K562 (cell line): Measurements from ENCODE around the gene CPPED1. TPM values are rescaled to one million over a fixed set of nuclear protein-coding genes. Genes with fewer than 3 reads are reported as not detected.

Experiments used
- ATAC-seq: fragments of 200-7000 bp; cut with Tn5 transposase; 3 replicates; pipeline ENCODE4 v1.9.1; 2020; ENCODE audit warnings: moderate library complexity
- BruUV-seq: library from RNA; stranded (reverse); fragments of 400-500 nt; replicated peaks from 2 replicates; lab custom pipeline; 2021; lab: Mats Ljungman, UMichigan
- CTCF ChIA-PET: fragments of 300-600 bp; formaldehyde crosslinking; extraction: SDS; loops from one replicate; lab custom pipeline; 2021; ENCODE audit warnings: low intra/inter-chr PET ratio; lab: Yijun Ruan, JAX
- POLR2A ChIA-PET: fragments of 300-600, 350-650 bp; sonication (Branson Sonifier 250); formaldehyde crosslinking; extraction: SDS; loops from one replicate; lab custom pipeline; 2021; ENCODE audit warnings: antibody characterized with exemption, inconsistent platforms; lab: Yijun Ruan, JAX
- DNase-seq, 4 experiments: peaks; one replicate each; pipeline versions ENCODE4 v3.0.0 to v3.0.0-alpha.2; 2011 to 2018; ENCODE audit warnings: low spot score in 3 of 4, mixed read lengths in 3 of 4; ENCODE audit errors: extremely low read depth in 1 of 4
- FAIRE-seq: peaks from 2 replicates; lab custom pipeline; 2011; peaks lifted over from hg19 to GRCh38; lab: Jason Lieb, UNC
- H2AFZ ChIP-seq: 2 replicates; pipeline ENCODE4 v1.6.0; 2011; ENCODE audit warnings: low read depth, low read length, control low read depth, inconsistent platforms
- H3K27ac ChIP-seq: fragments of 200-600 bp; 3 replicates; pipeline ENCODE4 v1.8.0; 2011; ENCODE audit warnings: low read depth, mild to moderate bottlenecking, control low read depth, inconsistent platforms, low read length, moderate library complexity, mixed read lengths; ENCODE audit errors: extremely low read depth
- H3K27me3 ChIP-seq, 2 experiments: fragments of 300-600 bp in 1 of 2; 2 replicates in 1 of 2; 3 replicates in 1 of 2; pipeline versions ENCODE4 v1.6.0 to v1.8.0; 2011; ENCODE audit warnings: inconsistent platforms in 2 of 2, low read length in 2 of 2, mild to moderate bottlenecking in 1 of 2, mixed read lengths in 1 of 2, moderate library complexity in 1 of 2; ENCODE audit not compliant: control insufficient read depth in 2 of 2, insufficient read depth in 2 of 2
- H3K36me3 ChIP-seq: fragments of 300-600 bp; 3 replicates; pipeline ENCODE4 v1.8.0; 2011; ENCODE audit warnings: mild to moderate bottlenecking, low read length, inconsistent platforms; ENCODE audit not compliant: control insufficient read depth, insufficient read depth
- H3K4me1 ChIP-seq, 2 experiments: fragments of 200-600 bp in 1 of 2; replicated peaks in 1 of 2; 2 replicates in 1 of 2; 3 replicates in 1 of 2; pipeline versions ENCODE4 v1.5.1 to v1.8.0; 2011; ENCODE audit warnings: inconsistent platforms in 2 of 2, low read length in 2 of 2, mild to moderate bottlenecking in 1 of 2, mixed read lengths in 1 of 2, moderate library complexity in 1 of 2; ENCODE audit not compliant: control insufficient read depth in 2 of 2, insufficient read depth in 2 of 2
- H3K4me2 ChIP-seq: 2 replicates; pipeline ENCODE4 v1.6.1; 2011; ENCODE audit warnings: low read length, control low read depth, inconsistent platforms, mixed read lengths; ENCODE audit not compliant: insufficient read depth
- H3K4me3 ChIP-seq: fragments of 200-600 bp; sonication (generic), shearing (Covaris generic); 2 replicates; pipeline ENCODE4 v1.5.1; 2016; ENCODE audit warnings: control low read depth, inconsistent platforms
- H3K79me2 ChIP-seq: fragments of 200-600 bp; 3 replicates; pipeline ENCODE4 v1.8.0; 2011; ENCODE audit warnings: low read length, inconsistent platforms; ENCODE audit not compliant: control insufficient read depth, insufficient read depth
- H3K9ac ChIP-seq, 2 experiments: 2 replicates each; pipeline versions ENCODE4 v1.6.0 to v1.6.1; 2011; ENCODE audit warnings: low read depth in 2 of 2, low read length in 2 of 2, control low read depth in 1 of 2, inconsistent platforms in 1 of 2, mild to moderate bottlenecking in 1 of 2, mixed read lengths in 1 of 2; ENCODE audit not compliant: insufficient read depth in 1 of 2
- H3K9me1 ChIP-seq: one replicate; pipeline ENCODE4 v1.6.0; 2011; ENCODE audit warnings: inconsistent platforms, mild to moderate bottlenecking, low read length, moderate library complexity; ENCODE audit not compliant: control insufficient read depth, insufficient read depth
- H3K9me3 ChIP-seq: replicated peaks from 2 replicates; pipeline ENCODE4 v1.5.1; 2011; ENCODE audit warnings: low read depth, low read length, inconsistent platforms; ENCODE audit not compliant: control insufficient read depth, insufficient read depth
- H4K20me1 ChIP-seq: replicated peaks from 2 replicates; pipeline ENCODE4 v1.6.1; 2011; ENCODE audit warnings: low read length, inconsistent platforms, mixed read lengths; ENCODE audit not compliant: control insufficient read depth, insufficient read depth
- CREBBP ChIP-seq: IDR thresholded peaks from one replicate; pipeline ENCODE4 v1.6.1; 2012; ENCODE audit warnings: low read depth, mild to moderate bottlenecking, control low read depth, inconsistent platforms, low read length
- NRF1 ChIP-seq, 2 experiments: fragments of 450-650 bp; IDR thresholded peaks in 1 of 2; conservative IDR thresholded peaks in 1 of 2; 2 replicates each; pipeline ENCODE4 v1.6.1; 2014; ENCODE audit warnings: mild to moderate bottlenecking in 2 of 2
- SNIP1 ChIP-seq: fragments of 450-650 bp; IDR thresholded peaks from 2 replicates; pipeline ENCODE4 v1.7.1; 2017; ENCODE audit warnings: low read depth, mild to moderate bottlenecking
- WGBS: fragments of 100-300 bp; shearing (Covaris generic); methylation state at CpG from one replicate; pipeline ENCODE4 v1.1.6; 2016; ENCODE audit warnings: low coverage, mixed read lengths; ENCODE audit not compliant: insufficient coverage; ENCODE audit errors: missing lambda C conversion rate; 5-methylcytosine and 5-hydroxymethylcytosine counted together
- in situ Hi-C: fragments of 300-500 bp; cut with MboI; formaldehyde crosslinking; loops from 4 replicates; pipeline ENCODE4 v1.15.0; 2018; ENCODE audit warnings: inconsistent platforms, mixed read lengths
- intact Hi-C: fragments of 100-400 bp; cut with micrococcal nuclease; formaldehyde crosslinking; loops from 2 replicates; pipeline ENCODE4 v1.14.2; 2022
- polyA plus RNA-seq, 8 experiments: library from polyadenylated mRNA; depleted of rRNA in 4 of 8; stranded (reverse) in 5 of 8; unstranded in 3 of 8; fragments of >200 nt; fragmentation: Nextera tagmentation in 2 of 8; fragmentation: Illumina TruSeq in 1 of 8; extraction: Ambion mirVana in 2 of 8; extraction: Trizol in 1 of 8; gene quantifications; 2 replicates each; pipeline versions ENCODE4 v1.2.1 to v1.2.3, GENCODE V29; 2011 to 2014; ENCODE audit warnings: inconsistent platforms in 1 of 8, missing spikeins in 1 of 8
- total RNA-seq, 7 experiments: library from RNA; depleted of rRNA in 6 of 7; stranded (reverse); fragments of >200 nt in 6 of 7; fragmentation: Illumina TruSeq in 2 of 7; extraction: Trizol in 2 of 7; gene quantifications; 2 replicates each; pipeline versions ENCODE4 v1.2.1 to v1.2.3, GENCODE V29; 2011 to 2021; ENCODE audit warnings: low replicate concordance in 1 of 7
- TF ChIP-seq, protein P1 (sequence below): IDR thresholded peaks from 3 replicates; pipeline ENCODE4 v1.6.1; 2011; ENCODE audit warnings: borderline replicate concordance, mild to moderate bottlenecking, moderate library complexity; ENCODE audit not compliant: insufficient read length; ENCODE audit errors: extremely low read depth
- TF ChIP-seq, protein P2 (sequence below): sonication (generic); formaldehyde crosslinking; IDR thresholded peaks from 2 replicates; pipeline ENCODE4 v1.8.1; 2023; ENCODE audit warnings: missing genetic modification reagents, mild to moderate bottlenecking, borderline replicate concordance

CPPED1 gene
- total and polyA plus RNA-seq, 9 of the 15 experiments (the other 6 are each of a cell fraction or from before 2014, with no cell fraction given): 7.5 to 25.7 (median 16.9) TPM

DNA sequence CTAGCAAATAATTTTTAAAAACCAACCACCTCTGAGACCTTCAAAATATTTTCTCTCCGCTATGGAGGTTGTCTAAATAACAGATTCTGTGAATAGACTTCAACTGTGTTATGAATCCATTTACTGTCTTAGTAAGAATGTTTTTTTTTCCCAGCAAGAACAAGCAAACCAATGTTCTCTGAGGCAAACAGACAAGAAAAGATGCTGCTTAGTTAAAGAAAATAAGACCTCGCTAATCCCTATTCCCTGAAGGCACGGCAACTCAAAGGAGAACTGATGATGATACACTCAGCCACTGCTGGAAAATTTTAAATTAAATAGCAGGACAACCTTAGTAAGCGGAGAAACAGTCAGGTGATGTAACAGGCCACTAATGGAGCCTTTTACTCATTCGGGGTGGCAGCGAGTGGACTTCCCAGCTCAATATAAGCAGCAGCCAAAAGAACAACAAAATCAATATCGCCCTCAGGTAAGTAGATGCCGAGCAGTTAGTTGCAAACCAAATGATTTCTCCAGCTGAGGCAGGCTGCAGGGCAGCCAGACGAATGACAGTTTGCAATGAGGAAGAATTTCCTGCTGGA is 81.8 kb downstream of the CPPED1 start:
- Histone ChIP-seq H3K4me3 (no peak overlapping the region), H3K27ac (no peak overlapping the region), H4K20me1 (no peaks in the 10 kb centered on the region), H3K4me1 (no peaks in the 10 kb centered on the region), H2AFZ (no peak overlapping the region), H3K79me2 (no peaks in the 10 kb centered on the region), H3K9ac (no peak overlapping the region), H3K4me2 (no peak overlapping the region), H3K9me3 (no peaks in the 10 kb centered on the region), H3K9me1 (no peaks in the 10 kb centered on the region), H3K27me3 (no peaks in the 10 kb centered on the region), H3K36me3 (no peaks in the 10 kb centered on the region)
- ATAC-seq: no peak
- in situ Hi-C loops (no loop called here), intact Hi-C loops (no loop called here)
- FAIRE-seq: no peak
- TF ChIP-seq SNIP1 (no peak), NRF1 (conservative IDR thresholded peaks at IDR 0.05 in 1 of 2, IDR thresholded peaks at IDR 0.05 in 1 of 2) (no peak), CREBBP (no peak)
- TF ChIP-seq, protein P1, sequence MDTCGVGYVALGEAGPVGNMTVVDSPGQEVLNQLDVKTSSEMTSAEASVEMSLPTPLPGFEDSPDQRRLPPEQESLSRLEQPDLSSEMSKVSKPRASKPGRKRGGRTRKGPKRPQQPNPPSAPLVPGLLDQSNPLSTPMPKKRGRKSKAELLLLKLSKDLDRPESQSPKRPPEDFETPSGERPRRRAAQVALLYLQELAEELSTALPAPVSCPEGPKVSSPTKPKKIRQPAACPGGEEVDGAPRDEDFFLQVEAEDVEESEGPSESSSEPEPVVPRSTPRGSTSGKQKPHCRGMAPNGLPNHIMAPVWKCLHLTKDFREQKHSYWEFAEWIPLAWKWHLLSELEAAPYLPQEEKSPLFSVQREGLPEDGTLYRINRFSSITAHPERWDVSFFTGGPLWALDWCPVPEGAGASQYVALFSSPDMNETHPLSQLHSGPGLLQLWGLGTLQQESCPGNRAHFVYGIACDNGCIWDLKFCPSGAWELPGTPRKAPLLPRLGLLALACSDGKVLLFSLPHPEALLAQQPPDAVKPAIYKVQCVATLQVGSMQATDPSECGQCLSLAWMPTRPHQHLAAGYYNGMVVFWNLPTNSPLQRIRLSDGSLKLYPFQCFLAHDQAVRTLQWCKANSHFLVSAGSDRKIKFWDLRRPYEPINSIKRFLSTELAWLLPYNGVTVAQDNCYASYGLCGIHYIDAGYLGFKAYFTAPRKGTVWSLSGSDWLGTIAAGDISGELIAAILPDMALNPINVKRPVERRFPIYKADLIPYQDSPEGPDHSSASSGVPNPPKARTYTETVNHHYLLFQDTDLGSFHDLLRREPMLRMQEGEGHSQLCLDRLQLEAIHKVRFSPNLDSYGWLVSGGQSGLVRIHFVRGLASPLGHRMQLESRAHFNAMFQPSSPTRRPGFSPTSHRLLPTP: no peak
- TF ChIP-seq, protein P2, sequence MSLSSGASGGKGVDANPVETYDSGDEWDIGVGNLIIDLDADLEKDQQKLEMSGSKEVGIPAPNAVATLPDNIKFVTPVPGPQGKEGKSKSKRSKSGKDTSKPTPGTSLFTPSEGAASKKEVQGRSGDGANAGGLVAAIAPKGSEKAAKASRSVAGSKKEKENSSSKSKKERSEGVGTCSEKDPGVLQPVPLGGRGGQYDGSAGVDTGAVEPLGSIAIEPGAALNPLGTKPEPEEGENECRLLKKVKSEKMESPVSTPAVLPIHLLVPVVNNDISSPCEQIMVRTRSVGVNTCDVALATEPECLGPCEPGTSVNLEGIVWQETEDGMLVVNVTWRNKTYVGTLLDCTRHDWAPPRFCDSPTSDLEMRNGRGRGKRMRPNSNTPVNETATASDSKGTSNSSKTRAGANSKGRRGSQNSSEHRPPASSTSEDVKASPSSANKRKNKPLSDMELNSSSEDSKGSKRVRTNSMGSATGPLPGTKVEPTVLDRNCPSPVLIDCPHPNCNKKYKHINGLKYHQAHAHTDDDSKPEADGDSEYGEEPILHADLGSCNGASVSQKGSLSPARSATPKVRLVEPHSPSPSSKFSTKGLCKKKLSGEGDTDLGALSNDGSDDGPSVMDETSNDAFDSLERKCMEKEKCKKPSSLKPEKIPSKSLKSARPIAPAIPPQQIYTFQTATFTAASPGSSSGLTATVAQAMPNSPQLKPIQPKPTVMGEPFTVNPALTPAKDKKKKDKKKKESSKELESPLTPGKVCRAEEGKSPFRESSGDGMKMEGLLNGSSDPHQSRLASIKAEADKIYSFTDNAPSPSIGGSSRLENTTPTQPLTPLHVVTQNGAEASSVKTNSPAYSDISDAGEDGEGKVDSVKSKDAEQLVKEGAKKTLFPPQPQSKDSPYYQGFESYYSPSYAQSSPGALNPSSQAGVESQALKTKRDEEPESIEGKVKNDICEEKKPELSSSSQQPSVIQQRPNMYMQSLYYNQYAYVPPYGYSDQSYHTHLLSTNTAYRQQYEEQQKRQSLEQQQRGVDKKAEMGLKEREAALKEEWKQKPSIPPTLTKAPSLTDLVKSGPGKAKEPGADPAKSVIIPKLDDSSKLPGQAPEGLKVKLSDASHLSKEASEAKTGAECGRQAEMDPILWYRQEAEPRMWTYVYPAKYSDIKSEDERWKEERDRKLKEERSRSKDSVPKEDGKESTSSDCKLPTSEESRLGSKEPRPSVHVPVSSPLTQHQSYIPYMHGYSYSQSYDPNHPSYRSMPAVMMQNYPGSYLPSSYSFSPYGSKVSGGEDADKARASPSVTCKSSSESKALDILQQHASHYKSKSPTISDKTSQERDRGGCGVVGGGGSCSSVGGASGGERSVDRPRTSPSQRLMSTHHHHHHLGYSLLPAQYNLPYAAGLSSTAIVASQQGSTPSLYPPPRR: no peak
- ChIA-PET CTCF (no interaction called here), POLR2A (no interaction called here)
- no TSS peak for BruUV-seq
- WGBS: 70% methylated on average over 9 of the region's 9 CpGs
- DNase-seq: no peak
